ENCODE data around the gene TLCD3B. TPM values are rescaled to one million over a fixed set of nuclear protein-coding genes. Genes with fewer than 3 reads are reported as not detected.

TLCD3B gene
- under 1 TPM in 1 of 6 donors, not detected in 5; 0.14 TPM for total RNA-seq

DNA sequence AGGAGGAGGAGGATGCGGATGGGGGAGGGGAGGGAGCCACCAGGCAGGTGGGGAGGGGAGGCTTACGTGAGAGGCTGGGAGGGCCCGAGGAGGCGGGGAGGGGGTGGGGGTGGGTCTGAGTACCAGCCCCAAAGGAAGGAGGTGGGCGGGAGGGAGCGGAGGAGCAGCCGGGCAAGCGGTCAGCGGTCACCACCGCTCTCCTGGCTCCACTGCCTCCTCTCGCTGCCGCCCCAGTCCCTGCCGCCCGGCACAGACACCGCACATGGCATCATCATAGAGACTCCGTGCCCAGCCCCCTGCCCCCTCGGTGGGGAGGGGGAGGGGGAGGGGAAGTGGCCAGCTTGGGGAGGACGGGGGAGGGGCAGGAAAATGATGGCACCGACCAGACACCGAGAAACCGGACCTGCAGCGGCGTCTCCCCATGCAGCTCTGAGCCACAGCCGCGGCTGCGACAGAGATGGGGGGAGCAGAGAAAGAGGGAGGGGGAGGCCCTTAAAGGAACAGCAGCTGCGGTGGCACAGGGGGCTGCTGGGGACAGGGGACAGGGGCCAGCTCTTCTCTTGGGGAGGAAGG is at the start of gene TLCD3B:
Gene TLCD3B, minus strand, starts transcription at position 431 of the 573 bp plus-strand sequence. CDS start 744 bp downstream, outside the sequence.
- peak in 1 of 2 donors; percentile 75 for DNase-seq
- no peak within 1 kb of the TSS for H3K4me3 ChIP-seq
- no peaks in the 10 kb centered on the region for H3K36me3 ChIP-seq
- TF ChIP-seq EP300 (IDR thresholded peaks at IDR 0.05) (no peak), CTCF (IDR thresholded peaks at IDR 0.05) (no peak), POLR2AphosphoS5 (IDR thresholded peaks at IDR 0.05) (no peak), POLR2A (IDR thresholded peaks at IDR 0.05) (no peak)
- peaks cover 0 to 38% (median 22%) of the 10 kb centered on the region in 4 donors for H3K27me3 ChIP-seq
- peaks cover 3 to 16% (median 7%) of the 10 kb centered on the region in 4 donors for H3K4me1 ChIP-seq
- WGBS, 2 donors, result 0 to 2% methylated on average over 20 to 24 of the region's 27 CpGs
- no peak for ATAC-seq (ENCODE audit: low FRiP score in 2 of 2)
- H3K9me3 ChIP-seq, result no peaks in the 10 kb centered on the region
- no peak within 1 kb of the TSS for H3K27ac ChIP-seq

- Histone ChIP-seq H3K4me1 (peaks cover 20 to 38% (median 28%) of the 10 kb centered on the region in 4 donors), H3K9me3 (no peaks in the 10 kb centered on the region), H3K27me3 (no peaks in the 10 kb centered on the region), H3K27ac (no peak overlapping the region), H3K36me3 (peaks cover 16 to 69% (median 61%) of the 10 kb centered on the region in 4 donors), H3K4me3 (no peak overlapping the region)
- ATAC-seq (ENCODE audit: low FRiP score in 2 of 2) (no peak), DNase-seq (no peak)
- 91 to 94% methylated on average over 7 of the region's 7 CpGs for WGBS, 2 donors
- TF ChIP-seq EP300 (IDR thresholded peaks at IDR 0.05) (no peak), POLR2AphosphoS5 (IDR thresholded peaks at IDR 0.05) (no peak), CTCF (IDR thresholded peaks at IDR 0.05) (no peak), POLR2A (IDR thresholded peaks at IDR 0.05) (no peak)
These were observed 48.4 kb upstream of the TLCD3B start for GRCh38 chr16:30079480-30079879.

GRCh38 chr16:30078744-30079143 is 47.7 kb upstream of the TLCD3B start:
- DNase-seq (no peak), ATAC-seq (ENCODE audit: low FRiP score in 2 of 2) (no peak)
- Histone ChIP-seq H3K4me3 (no peak overlapping the region), H3K36me3 (peaks cover 16 to 63% (median 54%) of the 10 kb centered on the region in 4 donors), H3K27ac (no peak overlapping the region), H3K4me1 (peaks cover 20 to 38% (median 28%) of the 10 kb centered on the region in 4 donors), H3K9me3 (no peaks in the 10 kb centered on the region), H3K27me3 (no peaks in the 10 kb centered on the region)
- TF ChIP-seq CTCF (IDR thresholded peaks at IDR 0.05), result no peak
- no peak for TF ChIP-seq POLR2A (IDR thresholded peaks at IDR 0.05)
- no peak for TF ChIP-seq EP300 (IDR thresholded peaks at IDR 0.05)
- no peak for TF ChIP-seq POLR2AphosphoS5 (IDR thresholded peaks at IDR 0.05)
- WGBS, 2 donors, result 88 to 91% methylated on average over 2 to 7 of the region's 7 CpGs

DNA sequence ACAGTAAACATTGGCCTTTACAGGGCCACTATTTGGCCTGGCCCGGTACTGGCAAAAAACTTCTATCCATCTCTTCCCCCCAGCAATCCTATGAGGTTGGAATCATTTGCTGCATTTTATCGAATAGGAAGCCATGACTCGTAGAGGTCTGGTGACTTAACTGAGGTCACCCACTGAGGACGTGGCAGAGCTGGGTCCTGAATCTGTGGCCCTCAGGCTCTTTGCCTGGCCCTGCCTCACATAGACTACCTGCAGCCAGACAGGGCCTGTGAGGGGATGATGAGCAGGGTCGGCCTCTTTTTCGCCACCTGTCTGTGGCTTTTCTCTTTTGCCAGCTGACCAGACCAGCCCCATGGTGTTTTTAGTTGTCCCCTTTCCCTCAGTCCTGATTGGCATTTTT is 46.6 kb upstream of the TLCD3B start:
- H3K36me3 ChIP-seq, result peaks cover 11 to 63% (median 44%) of the 10 kb centered on the region in 4 donors
- no peaks in the 10 kb centered on the region for H3K27me3 ChIP-seq
- H3K4me3 ChIP-seq, result peak overlapping the region in 1 of 4 donors; percentile 100
- ATAC-seq (ENCODE audit: low FRiP score in 2 of 2), result no peak
- H3K4me1 ChIP-seq, result peaks cover 20 to 38% (median 28%) of the 10 kb centered on the region in 4 donors
- 75 to 78% methylated on average over 6 of the region's 6 CpGs for whole genome bisulfite sequencing, 2 donors
- TF ChIP-seq CTCF (IDR thresholded peaks at IDR 0.05) (no peak), POLR2A (IDR thresholded peaks at IDR 0.05) (no peak), POLR2AphosphoS5 (IDR thresholded peaks at IDR 0.05) (no peak), EP300 (IDR thresholded peaks at IDR 0.05) (no peak)
- H3K9me3 ChIP-seq, result no peaks in the 10 kb centered on the region
- H3K27ac ChIP-seq, result peak overlapping the region in 1 of 4 donors; percentile 94
- DNase-seq, result no peak

All from upper lobe of left lung (tissue), 6 donors.